Measurements from ENCODE around the gene SLC35C1.
"Not testable (repeated sequence)": the region's sequence is repeated elsewhere in the genome, so short reads cannot be mapped to it uniquely, and the experiment has no call there.

Gene SLC35C1

GRCh38 chr11:45788887-45789286, 16.1 kb upstream of the SLC35C1 start:
- no peak for DNase-seq (ENCODE audit: low read depth in 2 of 2)

GRCh38 chr11:45791524-45791923, 13.4 kb upstream of the SLC35C1 start:
- no peak for DNase-seq (ENCODE audit: low read depth in 2 of 2)

GRCh38 chr11:45794169-45794568, 10.8 kb upstream of the SLC35C1 start:
- DNase-seq (ENCODE audit: low read depth in 2 of 2): no peak

GRCh38 chr11:45795379-45795778, 9.6 kb upstream of the SLC35C1 start:
- DNase-seq (ENCODE audit: low read depth in 2 of 2): no peak

GRCh38 chr11:45796461-45796861, 8.5 kb upstream of the SLC35C1 start:
- DNase-seq (ENCODE audit: low read depth in 2 of 2): no peak

- no peak for DNase-seq (ENCODE audit: low read depth in 2 of 2)
These were observed 6.0 kb upstream of the SLC35C1 start for GRCh38 chr11:45798793-45799441.

GRCh38 chr11:45799562-45799961, 5.4 kb upstream of the SLC35C1 start:
- no peak for DNase-seq (ENCODE audit: low read depth in 2 of 2)

- DNase-seq (ENCODE audit: low read depth in 2 of 2): no peak
These were observed 4.7 kb upstream of the SLC35C1 start for GRCh38 chr11:45800261-45800660.

GRCh38 chr11:45801723-45802315, 3.1 kb upstream of the SLC35C1 start:
- DNase-seq (ENCODE audit: low read depth in 2 of 2): no peak

GRCh38 chr11:45802531-45803317, 2.2 kb upstream of the SLC35C1 start:
- DNase-seq (ENCODE audit: low read depth in 2 of 2): no peak

GRCh38 chr11:45803971-45804760, 783 bp upstream of the SLC35C1 start:
- peak; percentile 11 to 21 for DNase-seq (ENCODE audit: low read depth in 2 of 2)

GRCh38 chr11:45805305-45806071, 539 bp downstream of the SLC35C1 start:
- DNase-seq (ENCODE audit: low read depth in 2 of 2): no peak

- no peak for DNase-seq (ENCODE audit: low read depth in 2 of 2)
These were observed 1.4 kb downstream of the SLC35C1 start for GRCh38 chr11:45806072-45806933.

- DNase-seq (ENCODE audit: low read depth in 2 of 2): no peak
These were observed 2.2 kb downstream of the SLC35C1 start for GRCh38 chr11:45806937-45807791.

GRCh38 chr11:45807792-45808238, 2.9 kb downstream of the SLC35C1 start:
- DNase-seq (ENCODE audit: low read depth in 2 of 2): no peak

GRCh38 chr11:45808427-45808826, 3.5 kb downstream of the SLC35C1 start:
- not testable (repeated sequence) for DNase-seq (ENCODE audit: low read depth in 2 of 2)

- DNase-seq (ENCODE audit: low read depth in 2 of 2): no peak
These were observed 4.8 kb downstream of the SLC35C1 start for GRCh38 chr11:45809456-45810395.

- no peak for DNase-seq (ENCODE audit: low read depth in 2 of 2)
These were observed 5.6 kb downstream of the SLC35C1 start for GRCh38 chr11:45810431-45811108.
